Erythroblast (primary cell): Measurements from ENCODE around the gene CDC42BPA.

ENCODE experiments used
- DNase-seq, 2 experiments: peaks; one replicate each; lab custom pipeline; 2025; lab: John Stamatoyannopoulos, UW
- GATA1 ChIP-seq: IDR thresholded peaks from 2 replicates; pipeline ENCODE4 v1.6.1; 2011; ENCODE audit warnings: low read depth, mild to moderate bottlenecking, control low read depth, low read length, moderate library complexity
- POLR2A ChIP-seq: IDR thresholded peaks from 2 replicates; pipeline ENCODE4 v1.6.1; 2011; ENCODE audit warnings: mild to moderate bottlenecking, low read length

CDC42BPA gene

DNA sequence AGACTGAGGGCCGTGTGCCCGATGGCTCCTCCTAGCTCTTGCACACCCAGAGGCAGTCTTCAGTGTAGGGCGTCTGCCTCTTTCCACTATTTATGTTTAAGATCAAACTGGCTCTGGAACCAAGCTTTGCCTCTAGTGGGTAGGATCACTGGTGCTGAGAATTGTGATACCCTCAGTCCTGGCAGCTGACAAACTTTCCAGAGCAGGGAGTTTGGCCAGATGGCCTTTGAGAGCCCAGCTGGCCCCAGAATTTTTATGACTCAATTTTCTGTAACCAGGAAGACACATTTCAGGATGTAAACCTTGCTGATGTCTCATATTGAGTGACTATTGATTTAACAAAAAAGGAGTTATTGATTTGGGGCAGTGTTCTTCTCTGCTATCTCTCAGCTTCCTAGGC, 371.5 kb downstream of the CDC42BPA start:
- TF ChIP-seq GATA1 (no peak), POLR2A (no peak)
- DNase-seq = no peak

DNA sequence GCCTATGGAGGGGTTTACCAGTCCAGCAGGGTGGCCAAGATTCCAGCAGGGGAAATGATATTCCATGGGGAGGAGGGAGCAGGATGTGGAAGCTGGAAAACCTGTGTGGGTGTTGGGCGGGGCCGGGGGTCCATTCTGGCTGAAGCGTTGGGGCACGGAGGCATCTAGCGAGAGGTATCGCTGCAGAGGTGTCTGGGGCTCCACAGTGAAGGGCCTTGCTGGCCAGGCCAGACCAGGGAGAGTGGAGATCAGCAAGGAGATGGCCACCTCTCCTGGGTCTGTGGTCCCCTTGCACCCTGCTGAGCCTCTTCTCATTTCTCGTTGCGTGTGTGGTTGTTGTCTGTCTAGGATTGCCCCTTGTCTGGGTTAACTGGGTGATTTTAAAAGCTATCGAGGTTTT, 372.0 kb downstream of the CDC42BPA start:
- no peak for DNase-seq
- TF ChIP-seq GATA1 (no peak), POLR2A (no peak)

DNA sequence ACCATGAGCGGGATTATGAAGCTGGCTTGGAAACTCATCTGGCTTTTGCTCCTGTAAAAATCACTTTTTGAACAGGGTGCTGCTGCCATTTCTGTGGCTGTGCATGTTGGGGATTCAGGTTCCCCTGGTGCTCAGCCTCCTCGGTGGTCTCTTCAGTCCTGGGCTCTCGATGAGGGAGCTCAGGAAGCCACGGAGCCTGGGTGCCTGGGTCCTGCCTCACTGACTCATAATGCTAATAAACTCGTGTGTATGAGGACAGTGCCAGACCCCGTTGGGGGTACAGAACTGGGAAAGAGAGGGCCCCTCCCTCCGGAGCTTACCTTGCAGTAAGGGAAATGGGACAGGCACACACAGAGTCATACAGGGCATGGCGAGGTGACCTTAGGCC, 372.4 kb downstream of the CDC42BPA start:
- TF ChIP-seq GATA1 = no peak

DNA sequence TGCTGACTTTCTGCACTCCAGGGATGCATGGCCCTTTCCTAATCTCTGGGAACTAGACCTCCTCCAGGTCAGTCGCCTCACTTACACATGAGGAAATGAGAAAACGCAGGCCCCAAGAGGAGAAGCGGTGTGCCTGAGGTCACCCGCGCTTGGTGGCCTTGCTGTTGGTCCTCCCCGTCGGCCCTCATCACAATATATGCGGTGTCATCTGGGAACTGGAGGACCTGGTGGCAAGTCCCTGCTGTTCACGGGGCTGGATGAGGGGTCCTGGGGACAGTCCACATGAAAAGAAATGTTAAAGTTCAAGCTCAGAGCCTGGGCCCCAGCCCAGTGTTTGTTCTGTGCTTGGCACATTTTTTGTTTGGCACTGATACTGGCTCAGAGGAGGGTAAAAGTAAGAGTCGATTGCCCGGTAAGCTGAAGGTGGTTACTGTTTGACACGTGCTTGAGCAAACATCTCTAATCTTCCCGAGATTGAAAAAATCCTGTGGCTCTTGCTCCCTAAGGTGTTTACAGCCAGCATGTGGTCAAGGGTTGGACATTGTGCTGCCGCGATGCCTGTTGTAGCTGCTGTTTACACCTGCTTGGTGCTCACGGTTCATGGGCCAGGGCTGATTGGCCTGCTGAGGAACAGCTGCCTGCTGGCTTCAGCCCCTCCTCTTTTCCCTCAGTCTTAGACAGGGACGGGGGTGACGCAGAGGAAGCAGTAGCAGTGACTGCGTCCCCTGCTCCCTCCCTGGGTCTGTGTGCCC, 373.0 kb downstream of the CDC42BPA start:
- no peak for DNase-seq
- TF ChIP-seq GATA1 (no peak), POLR2A (no peak)

More for the DNA sequence above, 372.4 kb downstream of the CDC42BPA start:
- no peak for DNase-seq

DNA sequence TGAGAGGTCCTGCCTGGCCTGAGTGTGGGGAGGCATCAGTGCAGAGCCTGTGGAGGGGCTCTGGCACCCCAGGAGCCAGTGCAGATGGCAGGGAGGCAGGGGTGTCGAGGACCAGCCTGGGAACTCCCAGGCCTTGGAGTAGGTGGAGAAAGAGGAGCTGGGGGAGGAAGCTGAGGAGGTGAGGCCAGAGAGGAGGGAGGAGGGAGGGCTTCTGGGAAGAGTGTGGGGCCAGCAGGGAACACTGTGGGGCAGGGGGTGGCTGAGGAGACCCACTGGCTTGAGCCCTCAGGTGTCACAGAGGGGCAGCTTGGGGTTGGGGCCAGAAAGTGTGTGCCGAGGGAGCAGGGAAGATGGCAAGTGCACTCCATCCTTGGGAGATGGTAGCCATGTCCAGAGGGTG, 374.4 kb downstream of the CDC42BPA start:
- TF ChIP-seq POLR2A (no peak), GATA1 (no peak)
- no peak for DNase-seq

DNA sequence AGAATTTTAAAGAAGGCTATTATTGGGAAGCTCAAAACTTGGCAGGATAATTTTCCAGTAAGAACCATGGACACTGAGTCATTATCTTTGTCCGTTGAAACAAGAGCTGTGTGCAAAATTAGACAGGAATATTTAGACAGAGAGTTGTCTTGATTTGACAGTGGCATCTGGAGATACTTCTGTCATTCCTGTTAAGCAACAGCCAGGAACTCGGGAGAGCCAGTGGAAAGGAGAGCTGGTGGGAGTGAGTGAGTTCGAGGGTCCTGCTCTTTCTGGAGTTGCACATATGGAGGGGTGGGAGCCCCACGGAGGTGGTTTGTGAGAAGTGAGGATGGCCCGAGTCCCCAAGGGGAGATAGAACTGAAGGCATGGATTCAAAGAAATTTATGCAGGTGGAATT, 375.1 kb downstream of the CDC42BPA start:
- no peak for TF ChIP-seq GATA1
- no peak for DNase-seq

DNA sequence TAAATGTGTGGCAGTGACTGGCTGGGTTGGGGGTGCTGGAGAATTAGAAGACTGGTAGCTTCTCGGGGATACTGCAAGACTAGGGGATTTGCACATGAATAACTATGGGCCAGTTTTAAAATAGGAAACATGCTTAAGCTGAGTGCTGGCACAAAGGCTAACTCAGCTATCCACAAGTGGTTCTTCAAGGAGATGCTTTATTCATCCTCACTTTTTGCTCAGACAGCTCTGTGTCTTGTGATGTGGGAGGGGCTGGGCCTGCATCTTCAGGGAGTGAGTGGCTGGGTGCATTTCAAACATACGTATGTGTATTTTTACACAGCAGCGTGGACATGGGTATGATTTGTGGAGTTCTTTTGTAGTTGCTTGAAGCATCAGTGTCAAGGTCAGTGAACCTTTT, 375.9 kb downstream of the CDC42BPA start:
- DNase-seq = peak in 1 of 2 experiments; percentile 12
- TF ChIP-seq GATA1 = no peak
- no peak for TF ChIP-seq POLR2A

DNA sequence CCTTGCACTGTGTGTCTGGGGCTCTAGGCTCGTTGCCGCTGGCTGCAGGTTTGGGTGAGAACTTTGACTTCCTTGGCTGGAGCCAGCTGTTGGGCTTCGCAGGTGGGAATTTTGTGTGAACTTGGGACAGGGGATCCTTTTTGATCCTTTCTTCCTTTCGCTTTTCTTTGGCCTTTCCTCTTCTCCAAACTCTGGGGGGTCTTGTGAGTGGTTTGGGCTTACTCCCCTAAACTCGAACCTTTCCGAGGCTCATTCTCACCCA, 377.6 kb downstream of the CDC42BPA start:
- no peak for DNase-seq
- no peak for TF ChIP-seq GATA1
- TF ChIP-seq POLR2A = no peak

DNA sequence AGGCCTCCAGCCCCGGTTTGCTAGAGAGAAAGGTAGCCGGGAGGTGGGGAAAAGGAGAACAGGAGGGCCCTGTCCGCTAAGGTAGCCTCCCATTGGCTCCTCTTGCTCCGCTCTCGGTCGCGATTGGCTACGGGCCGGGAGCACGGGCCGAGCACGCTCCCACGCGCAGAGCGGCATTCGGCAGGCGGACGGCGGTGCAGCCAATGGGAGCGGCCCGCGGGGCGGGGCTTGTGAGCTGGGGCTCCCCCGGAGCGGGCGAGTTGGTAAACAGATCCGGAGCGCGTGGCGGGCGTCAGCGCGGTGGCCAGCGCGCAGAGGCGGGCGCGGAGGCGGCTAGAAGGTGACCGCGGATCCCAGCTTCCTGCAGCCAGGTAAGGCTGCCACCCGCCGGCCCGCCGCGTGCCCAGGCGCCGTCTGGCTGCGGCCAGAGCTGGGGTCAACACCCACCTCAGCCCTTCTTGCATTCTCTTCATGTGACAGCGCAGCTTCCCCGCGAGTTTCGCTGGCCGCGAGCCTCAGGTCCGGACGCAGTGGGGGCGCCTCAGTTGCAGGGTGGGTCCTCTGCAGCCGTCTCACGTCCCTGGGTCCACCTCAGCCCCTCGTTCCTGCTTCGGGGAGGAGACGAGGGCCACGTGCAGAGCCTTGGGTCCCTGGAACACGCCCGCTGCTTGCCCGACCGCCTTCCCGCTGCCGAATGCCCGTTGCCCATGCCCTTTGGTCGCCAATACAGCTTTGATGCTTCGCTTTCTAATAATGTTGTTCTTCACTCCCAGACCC, 378.1 kb downstream of the CDC42BPA start, which contains the start of gene COQ8A:
COQ8A (plus strand) TSS at position 266 of the 777 bp plus-strand sequence. CDS start 21,092 bp downstream, outside the sequence.
- DNase-seq = peak; percentile 99
- TF ChIP-seq GATA1 (no peak), POLR2A (peak; percentile 85)
